K562 (cell line): ENCODE results near the gene CNTN4.

ENCODE experiments used
- BRCA1 ChIP-seq, 2 experiments: fragments of 450-650 bp in 1 of 2; sonication (generic) in 1 of 2; formaldehyde crosslinking in 1 of 2; IDR thresholded peaks; 2 replicates each; pipeline versions ENCODE4 v1.5.0 to v1.6.1; 2017 to 2020; ENCODE audit warnings: mild to moderate bottlenecking in 1 of 2, missing genetic modification reagents in 1 of 2
- CHCHD3 ChIP-seq: fragments of 250-450 bp; sonication (Bioruptor Pico); IDR thresholded peaks from 2 replicates; pipeline ENCODE4 v2.1.2; 2022; ENCODE audit warnings: mild to moderate bottlenecking
- CHD4 ChIP-seq: fragments of 200-600 bp; sonication (generic); IDR thresholded peaks from 3 replicates; pipeline ENCODE4 v1.6.1; 2012; ENCODE audit warnings: low read depth, mild to moderate bottlenecking, mixed read lengths, low read length, inconsistent platforms; ENCODE audit not compliant: insufficient read depth, insufficient replicate concordance, poor library complexity, severe bottlenecking
- FOXK1 ChIP-seq: sonication (generic); formaldehyde crosslinking; IDR thresholded peaks from 2 replicates; pipeline ENCODE4 v1.8.0; 2022; ENCODE audit warnings: missing genetic modification reagents, mild to moderate bottlenecking, borderline replicate concordance
- POLR2AphosphoS5 ChIP-seq: IDR thresholded peaks from 2 replicates; pipeline ENCODE4 v1.6.1; 2011; ENCODE audit warnings: mild to moderate bottlenecking, low read depth, low read length, moderate library complexity; ENCODE audit not compliant: control insufficient read depth, insufficient read depth
- SAP30 ChIP-seq: fragments of 200-600 bp; sonication (generic); IDR thresholded peaks from 2 replicates; pipeline ENCODE4 v1.6.1; 2012; ENCODE audit warnings: borderline replicate concordance, low read depth, mild to moderate bottlenecking, moderate library complexity, low read length, control low read depth, inconsistent platforms; ENCODE audit not compliant: insufficient read depth, poor library complexity, severe bottlenecking
- TF ChIP-seq, protein P1 (sequence below), 3 experiments: IDR thresholded peaks in 2 of 3; conservative IDR thresholded peaks in 1 of 3; 2 replicates each; pipeline ENCODE4 v1.5.1; 2011 to 2012; ENCODE audit warnings: low read length in 3 of 3, mild to moderate bottlenecking in 3 of 3, control low read depth in 2 of 3, improper control_type of control experiment in 1 of 3, inconsistent platforms in 1 of 3, low read depth in 1 of 3, mixed read lengths in 1 of 3, moderate library complexity in 1 of 3; ENCODE audit not compliant: insufficient read depth in 2 of 3

GRCh38 chr3:2879023-2879422, 780.4 kb downstream of the CNTN4 start:
- TF ChIP-seq FOXK1, result no peak
- no peak for TF ChIP-seq POLR2AphosphoS5
- TF ChIP-seq BRCA1 (IDR thresholded peaks at IDR 0.05), result no peak
- no peak for TF ChIP-seq BRCA1 (CRISPR knock-in tag; IDR thresholded peaks at IDR 0.05)
- TF ChIP-seq, protein P1, sequence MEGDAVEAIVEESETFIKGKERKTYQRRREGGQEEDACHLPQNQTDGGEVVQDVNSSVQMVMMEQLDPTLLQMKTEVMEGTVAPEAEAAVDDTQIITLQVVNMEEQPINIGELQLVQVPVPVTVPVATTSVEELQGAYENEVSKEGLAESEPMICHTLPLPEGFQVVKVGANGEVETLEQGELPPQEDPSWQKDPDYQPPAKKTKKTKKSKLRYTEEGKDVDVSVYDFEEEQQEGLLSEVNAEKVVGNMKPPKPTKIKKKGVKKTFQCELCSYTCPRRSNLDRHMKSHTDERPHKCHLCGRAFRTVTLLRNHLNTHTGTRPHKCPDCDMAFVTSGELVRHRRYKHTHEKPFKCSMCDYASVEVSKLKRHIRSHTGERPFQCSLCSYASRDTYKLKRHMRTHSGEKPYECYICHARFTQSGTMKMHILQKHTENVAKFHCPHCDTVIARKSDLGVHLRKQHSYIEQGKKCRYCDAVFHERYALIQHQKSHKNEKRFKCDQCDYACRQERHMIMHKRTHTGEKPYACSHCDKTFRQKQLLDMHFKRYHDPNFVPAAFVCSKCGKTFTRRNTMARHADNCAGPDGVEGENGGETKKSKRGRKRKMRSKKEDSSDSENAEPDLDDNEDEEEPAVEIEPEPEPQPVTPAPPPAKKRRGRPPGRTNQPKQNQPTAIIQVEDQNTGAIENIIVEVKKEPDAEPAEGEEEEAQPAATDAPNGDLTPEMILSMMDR (IDR thresholded peaks at IDR 0.05 in 2 of 3, conservative IDR thresholded peaks at IDR 0.05 in 1 of 3; ENCODE audit: insufficient read depth in 2 of 3, low read depth in 1 of 3, low read length in 3 of 3), result no peak
- no peak for TF ChIP-seq CHD4
- TF ChIP-seq SAP30, result no peak
- no peak for TF ChIP-seq CHCHD3 (CRISPR knock-in tag)
